Neutrophil (primary cell): ENCODE measurements around the gene SHISAL1.

Experiments used
- H3K27ac ChIP-seq: fragments of 200-600 bp; sonication (generic); 2 replicates; pipeline ENCODE4 v1.5.1; 2016; ENCODE audit warnings: mild to moderate bottlenecking, moderate library complexity
- H3K27me3 ChIP-seq: fragments of 200-600 bp; sonication (generic); 2 replicates; pipeline ENCODE4 v1.6.0; 2016; ENCODE audit warnings: mild to moderate bottlenecking
- H3K36me3 ChIP-seq: fragments of 200-600 bp; sonication (generic); 2 replicates; pipeline ENCODE4 v1.5.1; 2017
- H3K4me1 ChIP-seq, 2 experiments: fragments of 200-600 bp in 1 of 2; sonication (generic) in 1 of 2; 1 replicate in 1 of 2; 2 replicates in 1 of 2; pipeline versions ENCODE4 v1.5.1 to v1.6.1; 2013 to 2016; ENCODE audit warnings: low read depth in 1 of 2, low read length in 1 of 2, mild to moderate bottlenecking in 1 of 2, moderate library complexity in 1 of 2; ENCODE audit not compliant: control insufficient read depth in 1 of 2, insufficient read depth in 1 of 2
- H3K4me3 ChIP-seq, 2 experiments: fragments of 200-600 bp in 1 of 2; sonication (generic) in 1 of 2; 1 replicate in 1 of 2; 2 replicates in 1 of 2; pipeline ENCODE4 v1.5.1; 2013 to 2016; ENCODE audit warnings: low read depth in 1 of 2, low read length in 1 of 2, mild to moderate bottlenecking in 1 of 2, moderate library complexity in 1 of 2
- H3K9me3 ChIP-seq: fragments of 200-600 bp; sonication (generic); 2 replicates; pipeline ENCODE4 v1.5.1; 2016
- TF ChIP-seq, protein P1 (sequence below): fragments of 200-600 bp; sonication (generic); IDR thresholded peaks from 2 replicates; pipeline ENCODE4 v1.5.1; 2016; ENCODE audit warnings: antibody characterized with exemption

Gene SHISAL1

DNA sequence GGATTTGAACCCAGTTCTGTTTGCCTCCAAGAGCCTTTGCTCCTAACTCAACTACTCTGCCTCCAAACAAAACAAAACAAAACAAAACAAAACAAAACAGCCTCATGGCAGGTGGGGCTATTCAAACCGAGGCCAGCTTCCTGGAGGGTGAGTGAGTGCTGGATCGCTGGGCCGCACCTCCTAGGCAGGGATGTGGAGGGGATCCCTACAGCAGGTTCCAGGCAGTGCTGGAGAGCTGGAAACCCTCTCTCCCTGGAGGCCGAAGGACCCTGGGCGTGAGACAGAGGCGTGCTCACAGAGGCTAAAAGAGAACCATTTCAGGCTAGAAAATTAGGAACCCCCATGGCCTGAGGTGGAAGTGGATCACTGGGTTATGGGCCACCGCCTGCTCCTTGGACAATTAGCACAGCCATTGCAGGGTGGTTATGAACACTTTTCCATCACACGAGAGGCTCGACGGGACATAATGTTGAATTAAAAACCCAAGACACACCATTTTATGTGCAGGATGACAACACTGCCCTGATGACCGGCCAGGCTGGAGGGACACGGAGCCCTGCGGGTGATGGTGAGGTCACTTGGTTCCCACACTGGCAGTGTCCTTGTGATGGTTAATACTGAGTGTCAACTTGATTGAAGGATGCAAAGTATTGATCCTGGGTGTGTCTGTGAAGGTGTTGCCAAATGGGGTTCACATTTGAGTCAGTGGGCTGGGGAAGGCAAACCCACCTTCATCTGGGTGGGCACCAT lies 35.2 kb downstream of the SHISAL1 start:
- Histone ChIP-seq H3K27me3 (peaks cover 34% of the 10 kb centered on the region), H3K9me3 (no peaks in the 10 kb centered on the region), H3K4me1 (no peaks in the 10 kb centered on the region), H3K36me3 (no peaks in the 10 kb centered on the region), H3K27ac (no peak overlapping the region), H3K4me3 (no peak overlapping the region)
- TF ChIP-seq, protein P1, sequence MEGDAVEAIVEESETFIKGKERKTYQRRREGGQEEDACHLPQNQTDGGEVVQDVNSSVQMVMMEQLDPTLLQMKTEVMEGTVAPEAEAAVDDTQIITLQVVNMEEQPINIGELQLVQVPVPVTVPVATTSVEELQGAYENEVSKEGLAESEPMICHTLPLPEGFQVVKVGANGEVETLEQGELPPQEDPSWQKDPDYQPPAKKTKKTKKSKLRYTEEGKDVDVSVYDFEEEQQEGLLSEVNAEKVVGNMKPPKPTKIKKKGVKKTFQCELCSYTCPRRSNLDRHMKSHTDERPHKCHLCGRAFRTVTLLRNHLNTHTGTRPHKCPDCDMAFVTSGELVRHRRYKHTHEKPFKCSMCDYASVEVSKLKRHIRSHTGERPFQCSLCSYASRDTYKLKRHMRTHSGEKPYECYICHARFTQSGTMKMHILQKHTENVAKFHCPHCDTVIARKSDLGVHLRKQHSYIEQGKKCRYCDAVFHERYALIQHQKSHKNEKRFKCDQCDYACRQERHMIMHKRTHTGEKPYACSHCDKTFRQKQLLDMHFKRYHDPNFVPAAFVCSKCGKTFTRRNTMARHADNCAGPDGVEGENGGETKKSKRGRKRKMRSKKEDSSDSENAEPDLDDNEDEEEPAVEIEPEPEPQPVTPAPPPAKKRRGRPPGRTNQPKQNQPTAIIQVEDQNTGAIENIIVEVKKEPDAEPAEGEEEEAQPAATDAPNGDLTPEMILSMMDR, result no peak

DNA sequence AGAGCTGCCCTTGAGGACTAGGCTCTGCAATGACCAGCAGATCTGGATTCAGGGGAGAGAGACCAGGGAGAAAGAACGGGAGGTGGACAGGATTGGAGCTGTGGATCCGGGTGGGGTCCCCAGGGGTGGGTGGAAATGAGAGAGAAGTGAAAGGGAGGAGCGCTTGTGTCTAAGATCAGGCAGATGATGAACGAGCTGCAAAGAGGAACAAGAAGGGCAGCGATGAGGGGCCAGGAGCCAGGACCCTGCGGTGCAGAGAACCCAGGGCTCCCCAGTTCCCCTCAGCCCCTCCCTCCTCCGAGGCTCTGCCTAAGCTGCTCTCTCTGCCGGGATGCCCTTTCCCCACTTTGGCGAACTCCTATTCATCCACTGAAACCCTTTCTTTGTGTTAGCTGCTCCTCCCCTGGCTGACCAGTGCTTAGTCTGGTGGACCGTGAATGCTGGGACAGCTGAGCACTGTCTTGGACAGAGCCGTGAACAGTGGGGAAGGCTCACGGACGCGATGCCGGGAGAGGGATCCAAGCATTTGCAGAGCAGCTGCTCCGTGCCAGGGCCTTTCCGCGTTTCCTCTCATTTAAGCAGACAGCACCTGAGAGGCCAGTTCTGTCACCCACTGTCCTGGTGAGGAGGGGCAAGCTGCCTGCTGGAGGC lies 35.9 kb downstream of the SHISAL1 start:
- no peaks in the 10 kb centered on the region for H3K36me3 ChIP-seq
- no peaks in the 10 kb centered on the region for H3K9me3 ChIP-seq
- peaks cover 34% of the 10 kb centered on the region for H3K27me3 ChIP-seq
- no peak overlapping the region for H3K4me3 ChIP-seq
- no peak overlapping the region for H3K27ac ChIP-seq
- TF ChIP-seq, protein P1, result no peak
- no peaks in the 10 kb centered on the region for H3K4me1 ChIP-seq

DNA sequence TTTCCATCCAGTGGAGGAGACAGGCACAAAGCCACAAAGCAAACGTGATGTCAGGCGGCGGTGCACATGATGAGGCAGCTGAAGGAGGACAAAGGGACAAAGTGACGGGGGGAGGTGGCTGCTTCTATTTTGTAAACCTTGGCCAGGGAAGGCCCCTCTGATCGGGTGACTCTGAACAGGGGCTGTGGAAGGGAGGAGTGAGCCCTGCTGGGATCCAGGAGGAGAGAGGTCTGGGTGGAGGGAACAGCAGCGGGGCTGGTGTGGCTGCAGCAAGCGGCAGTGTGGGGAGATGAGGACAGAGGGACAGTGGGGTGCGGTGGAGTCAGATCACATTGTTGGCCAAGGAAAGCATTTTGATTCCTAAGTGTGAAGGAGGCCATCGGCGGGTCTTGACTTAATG lies 36.7 kb downstream of the SHISAL1 start:
- Histone ChIP-seq H3K4me3 (no peak overlapping the region), H3K27ac (no peak overlapping the region), H3K4me1 (no peaks in the 10 kb centered on the region), H3K36me3 (no peaks in the 10 kb centered on the region), H3K27me3 (peaks cover 34% of the 10 kb centered on the region), H3K9me3 (no peaks in the 10 kb centered on the region)
- TF ChIP-seq, protein P1, result no peak

DNA sequence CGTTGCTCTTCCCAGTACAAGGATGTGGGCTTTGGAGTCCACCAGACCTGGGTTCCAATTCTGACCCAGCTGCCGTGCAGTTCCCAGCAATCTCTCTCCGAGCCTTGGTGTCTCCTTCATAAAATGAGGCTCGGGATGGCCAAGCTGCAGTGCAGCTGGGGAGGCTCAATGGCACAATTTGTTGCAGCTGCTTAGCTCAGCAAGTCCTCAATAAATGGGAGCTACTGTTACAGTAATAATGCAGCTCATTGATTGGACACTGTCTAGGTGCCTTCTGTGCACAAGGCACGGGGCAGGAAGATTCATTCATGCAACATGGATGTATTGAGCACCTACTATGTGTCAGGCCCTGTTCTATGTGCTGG lies 37.1 kb downstream of the SHISAL1 start:
- H3K27me3 ChIP-seq, result peaks cover 34% of the 10 kb centered on the region
- no peaks in the 10 kb centered on the region for H3K9me3 ChIP-seq
- H3K4me1 ChIP-seq, result no peaks in the 10 kb centered on the region
- TF ChIP-seq, protein P1, result no peak
- no peak overlapping the region for H3K4me3 ChIP-seq
- no peak overlapping the region for H3K27ac ChIP-seq
- no peaks in the 10 kb centered on the region for H3K36me3 ChIP-seq

DNA sequence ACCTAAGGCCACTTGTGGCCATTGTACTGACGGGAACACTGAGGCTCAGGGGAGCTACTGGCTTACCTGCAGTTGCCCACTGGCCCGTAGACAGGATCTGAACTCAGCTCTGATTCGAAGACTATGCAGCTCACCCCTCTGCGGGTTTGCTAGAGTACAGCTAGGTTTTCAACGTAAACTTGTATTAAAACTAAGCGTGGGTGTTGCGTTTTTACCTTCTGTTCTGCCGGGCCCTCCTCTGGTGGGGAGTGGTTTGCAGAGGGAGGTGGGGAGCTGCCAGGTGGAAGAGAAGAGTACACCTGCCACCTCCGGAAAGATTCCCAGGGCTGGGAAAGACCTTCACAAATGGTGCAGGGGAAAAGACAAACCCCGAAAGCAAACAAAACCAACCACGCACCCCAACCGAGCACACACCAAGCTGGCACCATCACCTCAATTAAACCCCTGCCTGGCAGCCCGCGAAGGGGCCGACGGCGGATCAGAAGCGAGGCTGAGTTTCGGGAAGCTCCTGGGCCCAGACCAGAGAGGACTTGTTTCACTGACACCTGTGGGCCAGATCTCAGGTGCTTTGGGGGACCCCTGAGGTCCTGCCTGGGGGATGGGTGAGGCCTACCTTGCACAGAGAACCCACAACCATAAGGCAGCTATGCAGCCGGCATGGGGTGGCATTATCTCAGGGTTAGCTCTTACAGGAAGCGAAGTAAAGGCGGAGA lies 37.7 kb downstream of the SHISAL1 start:
- no peaks in the 10 kb centered on the region for H3K4me1 ChIP-seq
- TF ChIP-seq, protein P1, result no peak
- H3K4me3 ChIP-seq, result no peak overlapping the region
- H3K27ac ChIP-seq, result no peak overlapping the region
- H3K36me3 ChIP-seq, result no peaks in the 10 kb centered on the region
- no peaks in the 10 kb centered on the region for H3K9me3 ChIP-seq
- peaks cover 34% of the 10 kb centered on the region for H3K27me3 ChIP-seq
